ENCODE data around the gene RNF181.

Gene RNF181, protein sequence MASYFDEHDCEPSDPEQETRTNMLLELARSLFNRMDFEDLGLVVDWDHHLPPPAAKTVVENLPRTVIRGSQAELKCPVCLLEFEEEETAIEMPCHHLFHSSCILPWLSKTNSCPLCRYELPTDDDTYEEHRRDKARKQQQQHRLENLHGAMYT

DNA sequence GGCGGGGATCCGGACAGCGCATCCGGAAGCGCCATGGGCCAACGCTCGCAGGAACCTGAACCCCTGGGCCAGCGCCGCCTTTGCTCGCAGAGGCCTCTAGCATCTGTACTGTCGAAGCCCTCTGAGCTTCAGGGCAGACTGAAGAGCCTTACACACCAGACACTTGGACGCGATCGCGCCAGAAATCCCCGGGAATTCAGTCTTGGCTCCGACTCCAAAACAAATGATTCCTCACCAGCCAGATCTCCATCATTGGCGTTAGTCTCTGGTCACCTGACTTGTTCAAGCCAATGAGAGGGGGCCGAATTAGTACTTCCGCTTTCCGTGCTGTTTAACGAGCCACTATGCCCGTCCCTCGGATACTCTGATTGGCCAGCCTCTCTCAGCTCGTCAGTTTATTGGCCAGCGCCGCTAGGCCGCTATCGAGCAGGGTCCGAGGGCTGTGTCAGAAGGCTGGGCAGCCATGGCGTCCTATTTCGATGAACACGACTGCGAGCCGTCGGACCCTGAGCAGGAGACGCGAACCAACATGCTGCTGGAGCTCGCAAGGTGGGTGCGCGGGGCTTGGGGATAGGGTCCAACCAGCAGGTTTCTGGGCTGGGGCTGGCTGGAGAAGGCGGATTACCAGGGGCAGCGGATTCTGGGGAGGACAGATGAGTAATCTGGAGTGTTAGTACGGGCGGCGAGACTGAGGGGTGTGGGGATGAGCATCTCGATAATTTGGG is at the start of gene RNF181:
Gene RNF181 (plus strand): TSS at position 445 of the 725 bp plus-strand sequence. CDS start 19 bp downstream, at position 464.
- Histone ChIP-seq H3K9me3 (no peaks in the 10 kb centered on the region), H3K27me3 (ENCODE audit: low read depth) (no peaks in the 10 kb centered on the region), H3K36me3 (replicated peaks) (peaks cover 20% of the 10 kb centered on the region), H3K4me3 (peak within 1 kb of the TSS; percentile 73), H3K4me1 (peaks cover 7% of the 10 kb centered on the region; the same call in 1 of the 2 replicates)
- DNase-seq (ENCODE audit: low spot score in 2 of 2), result peak; percentile 96 to 97
- in situ Hi-C loops (cut with MboI; ENCODE audit: low sequenced_read_pairs), result no loop called here

DNA sequence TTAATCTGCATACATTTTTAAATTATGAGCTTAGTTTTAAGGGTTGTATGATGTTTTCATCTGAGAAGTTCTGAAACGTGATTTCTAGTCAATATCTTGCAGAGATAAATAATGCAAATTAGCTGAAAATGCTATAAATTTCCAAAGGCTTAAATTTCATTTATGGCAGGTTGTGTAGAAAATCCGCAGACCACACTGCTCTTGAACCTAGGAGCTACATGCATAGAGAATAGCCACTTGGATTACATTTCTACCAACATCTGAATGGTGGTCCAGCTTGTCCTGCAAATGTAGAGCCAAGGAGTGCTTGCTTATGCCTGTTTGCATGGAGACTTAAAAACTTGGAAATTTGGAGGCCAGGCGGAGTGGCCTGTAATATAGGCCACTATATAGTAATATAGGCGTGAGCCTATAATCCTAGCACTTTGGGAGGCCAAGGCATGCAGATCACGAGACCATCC is 49.7 kb upstream of the RNF181 start:
- H3K4me3 ChIP-seq, result no peak overlapping the region
- peaks cover 82% of the 10 kb centered on the region for H3K36me3 ChIP-seq (replicated peaks)
- H3K4me1 ChIP-seq, result peaks cover 20% of the 10 kb centered on the region
- in situ Hi-C loops (cut with MboI; ENCODE audit: low sequenced_read_pairs), result no loop called here
- H3K27me3 ChIP-seq (ENCODE audit: low read depth), result no peaks in the 10 kb centered on the region
- DNase-seq (ENCODE audit: low spot score in 2 of 2), result no peak
- no peaks in the 10 kb centered on the region for H3K9me3 ChIP-seq

DNA sequence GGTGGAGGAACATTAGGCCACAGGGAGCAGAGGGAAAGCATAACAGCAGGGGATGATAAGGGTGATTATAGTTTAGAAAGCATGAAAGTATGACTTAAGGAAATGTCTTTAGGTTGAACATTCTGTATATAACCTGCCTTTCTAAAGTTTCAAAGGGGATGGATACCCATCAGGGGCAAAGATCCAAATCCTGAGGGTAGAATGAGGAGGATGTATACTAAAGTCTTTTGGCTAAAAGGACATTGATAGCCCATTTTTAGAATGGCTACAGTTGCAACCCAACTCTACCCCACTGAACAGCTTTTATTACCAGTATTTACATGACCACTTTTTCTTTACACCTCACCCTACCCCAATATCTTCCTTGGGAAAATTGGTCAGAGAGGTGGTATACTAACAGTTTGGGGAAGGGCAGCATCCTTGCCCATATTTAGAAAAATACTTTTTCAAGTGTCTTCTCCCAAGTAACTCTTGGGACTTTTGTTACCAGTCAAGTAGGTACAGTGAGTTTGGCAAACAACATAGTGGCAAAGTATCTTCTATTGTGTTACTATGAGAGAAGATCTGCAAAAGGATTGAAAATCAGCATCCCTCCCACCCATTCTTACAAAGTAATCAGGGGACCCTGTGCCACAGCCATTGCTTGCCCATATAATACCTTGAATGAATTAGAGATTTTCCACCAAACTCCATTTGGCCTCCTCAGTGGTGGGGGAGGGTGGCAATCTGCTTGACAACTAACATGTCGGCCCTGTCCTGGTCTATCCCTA is 48.3 kb upstream of the RNF181 start:
- Histone ChIP-seq H3K27me3 (ENCODE audit: low read depth) (no peaks in the 10 kb centered on the region), H3K4me1 (peaks cover 5% of the 10 kb centered on the region), H3K4me3 (no peak overlapping the region), H3K36me3 (replicated peaks) (peaks cover 82% of the 10 kb centered on the region), H3K9me3 (no peaks in the 10 kb centered on the region)
- no peak for DNase-seq (ENCODE audit: low spot score in 2 of 2)
- in situ Hi-C loops (cut with MboI; ENCODE audit: low sequenced_read_pairs), result no loop called here

DNA sequence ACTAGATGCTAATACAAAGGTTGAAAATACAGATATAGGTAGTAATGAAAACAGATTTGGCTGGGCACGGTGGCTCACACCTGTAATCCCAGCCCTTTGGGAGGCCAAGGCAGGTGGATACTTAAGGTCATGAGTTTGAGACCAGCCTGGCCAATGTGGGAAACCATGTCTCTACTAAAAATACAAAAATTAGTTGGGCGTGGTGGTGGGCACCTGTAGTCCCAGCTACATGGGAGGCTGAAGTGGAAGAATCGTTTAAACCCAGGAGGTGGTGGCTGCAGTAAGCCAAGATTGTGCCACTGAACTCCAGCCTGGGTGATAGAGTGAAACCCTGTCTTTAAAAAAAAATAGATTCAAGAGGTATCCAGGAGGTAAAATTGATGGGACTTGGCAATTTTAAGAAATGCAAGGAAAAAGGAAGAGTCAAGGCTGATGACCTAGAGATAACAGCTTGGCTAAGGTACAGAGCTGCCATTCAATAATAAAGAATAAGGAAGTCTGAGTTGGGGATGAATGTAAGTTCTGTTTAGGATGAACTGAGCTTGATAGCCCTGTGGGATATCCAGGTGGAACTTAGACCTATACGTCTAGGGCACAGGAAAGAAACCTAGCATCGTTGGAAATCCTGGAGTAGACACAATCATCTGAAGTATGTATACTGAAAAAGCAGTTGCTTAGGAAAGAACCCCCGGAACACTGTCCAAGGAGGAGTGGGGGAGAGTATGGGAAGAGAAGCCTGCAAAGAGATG is 47.5 kb upstream of the RNF181 start:
- in situ Hi-C loops (cut with MboI; ENCODE audit: low sequenced_read_pairs), result no loop called here
- Histone ChIP-seq H3K4me3 (no peak overlapping the region), H3K4me1 (peaks cover under 1% of the 10 kb centered on the region), H3K9me3 (no peaks in the 10 kb centered on the region), H3K27me3 (ENCODE audit: low read depth) (no peaks in the 10 kb centered on the region), H3K36me3 (replicated peaks) (peaks cover 81% of the 10 kb centered on the region)
- DNase-seq (ENCODE audit: low spot score in 2 of 2), result no peak

DNA sequence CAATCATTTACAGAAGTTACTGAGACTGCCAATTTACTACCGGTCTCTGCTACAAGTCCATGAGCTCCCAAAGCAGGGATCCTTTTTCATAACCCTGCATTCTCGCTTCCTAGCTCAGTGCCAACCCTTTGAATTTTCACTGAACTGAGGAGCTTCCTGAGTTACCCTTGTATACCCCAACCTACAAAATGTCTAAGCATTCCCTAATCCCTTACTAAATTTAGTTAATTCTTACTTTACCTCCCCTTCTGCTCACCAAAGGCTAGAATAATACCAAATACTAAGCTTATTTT is 47.0 kb upstream of the RNF181 start:
- Histone ChIP-seq H3K27me3 (ENCODE audit: low read depth) (no peaks in the 10 kb centered on the region), H3K4me1 (no peaks in the 10 kb centered on the region), H3K36me3 (replicated peaks) (peaks cover 78% of the 10 kb centered on the region), H3K9me3 (no peaks in the 10 kb centered on the region), H3K4me3 (no peak overlapping the region)
- in situ Hi-C loops (cut with MboI; ENCODE audit: low sequenced_read_pairs), result no loop called here
- DNase-seq (ENCODE audit: low spot score in 2 of 2), result no peak

DNA sequence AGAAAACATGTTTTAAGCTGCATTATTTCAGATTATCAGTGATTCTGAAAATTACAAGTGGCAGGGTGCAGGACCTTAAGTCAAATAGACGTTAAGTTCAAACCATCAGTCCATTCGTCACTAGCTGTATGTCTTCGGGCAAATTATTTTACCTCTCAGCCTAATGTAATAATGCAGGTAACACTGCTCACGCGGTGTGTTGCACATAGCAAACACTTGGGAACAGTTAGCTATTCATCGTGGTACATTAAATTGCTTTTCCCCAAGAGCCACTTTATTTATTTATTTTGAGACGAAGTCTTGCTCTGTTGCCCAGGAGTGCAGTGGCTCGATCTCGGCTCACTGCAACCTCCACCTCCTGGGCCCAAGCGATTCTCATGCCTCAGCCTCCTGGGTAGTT is 46.5 kb upstream of the RNF181 start:
- Histone ChIP-seq H3K9me3 (no peaks in the 10 kb centered on the region), H3K27me3 (ENCODE audit: low read depth) (no peaks in the 10 kb centered on the region), H3K36me3 (replicated peaks) (peaks cover 74% of the 10 kb centered on the region), H3K4me1 (no peaks in the 10 kb centered on the region), H3K4me3 (no peak overlapping the region)
- in situ Hi-C loops (cut with MboI; ENCODE audit: low sequenced_read_pairs), result no loop called here
- DNase-seq (ENCODE audit: low spot score in 2 of 2), result no peak

DNA sequence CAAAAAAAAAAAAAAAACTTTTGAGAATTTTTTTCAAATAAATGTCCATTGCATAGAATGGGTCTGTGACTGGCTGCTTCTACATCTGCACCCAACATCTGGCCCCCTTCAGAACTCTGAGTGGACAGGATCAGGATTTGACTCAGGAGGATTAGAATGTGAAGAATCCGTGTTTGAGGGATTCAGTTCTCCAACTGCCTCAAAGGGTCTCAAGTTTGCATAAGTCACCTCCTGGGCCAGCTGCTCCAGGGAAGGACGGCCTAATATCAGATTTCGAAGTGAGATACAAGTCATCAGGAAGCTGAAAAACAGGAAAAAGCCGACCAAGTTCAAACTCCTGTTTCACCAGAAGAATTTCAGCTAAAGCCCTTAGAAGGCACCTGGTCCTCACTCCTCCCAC is 45.7 kb upstream of the RNF181 start:
- H3K4me1 ChIP-seq, result no peaks in the 10 kb centered on the region
- H3K27me3 ChIP-seq (ENCODE audit: low read depth), result no peaks in the 10 kb centered on the region
- H3K4me3 ChIP-seq, result no peak overlapping the region
- H3K36me3 ChIP-seq (replicated peaks), result peaks cover 74% of the 10 kb centered on the region
- H3K9me3 ChIP-seq, result no peaks in the 10 kb centered on the region
- in situ Hi-C loops (cut with MboI; ENCODE audit: low sequenced_read_pairs), result loop anchor here (5.0 kb wide), 1 partner anchor 133 kb away; the partner anchor contains the start of gene SH2D6
- DNase-seq (ENCODE audit: low spot score in 2 of 2), result no peak

DNA sequence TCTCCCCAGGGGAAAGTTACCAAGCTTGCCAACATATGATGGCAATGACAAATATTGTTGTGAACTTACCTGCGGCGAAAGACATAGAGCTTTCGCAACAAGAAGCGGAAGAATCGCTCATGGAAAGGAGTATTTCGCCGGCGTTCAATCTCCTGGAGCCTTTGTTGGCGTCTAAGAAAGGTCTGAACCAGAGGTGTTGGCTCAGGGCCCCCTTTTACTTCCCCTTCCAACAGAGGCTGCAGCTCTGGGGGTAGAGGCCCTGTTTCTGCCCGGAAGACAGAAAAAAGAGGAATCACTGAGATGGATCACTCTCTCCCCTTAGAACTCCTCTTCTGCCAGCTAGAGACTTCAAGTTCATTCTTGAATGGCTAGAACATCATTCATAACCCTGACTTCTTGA is 45.1 kb upstream of the RNF181 start:
- H3K4me1 ChIP-seq, result no peaks in the 10 kb centered on the region
- H3K36me3 ChIP-seq (replicated peaks), result peaks cover 74% of the 10 kb centered on the region
- H3K27me3 ChIP-seq (ENCODE audit: low read depth), result no peaks in the 10 kb centered on the region
- no peak overlapping the region for H3K4me3 ChIP-seq
- DNase-seq (ENCODE audit: low spot score in 2 of 2), result no peak
- in situ Hi-C loops (cut with MboI; ENCODE audit: low sequenced_read_pairs), result loop anchor here (5.0 kb wide), 1 partner anchor 133 kb away; the partner anchor contains the start of gene SH2D6
- H3K9me3 ChIP-seq, result no peaks in the 10 kb centered on the region

DNA sequence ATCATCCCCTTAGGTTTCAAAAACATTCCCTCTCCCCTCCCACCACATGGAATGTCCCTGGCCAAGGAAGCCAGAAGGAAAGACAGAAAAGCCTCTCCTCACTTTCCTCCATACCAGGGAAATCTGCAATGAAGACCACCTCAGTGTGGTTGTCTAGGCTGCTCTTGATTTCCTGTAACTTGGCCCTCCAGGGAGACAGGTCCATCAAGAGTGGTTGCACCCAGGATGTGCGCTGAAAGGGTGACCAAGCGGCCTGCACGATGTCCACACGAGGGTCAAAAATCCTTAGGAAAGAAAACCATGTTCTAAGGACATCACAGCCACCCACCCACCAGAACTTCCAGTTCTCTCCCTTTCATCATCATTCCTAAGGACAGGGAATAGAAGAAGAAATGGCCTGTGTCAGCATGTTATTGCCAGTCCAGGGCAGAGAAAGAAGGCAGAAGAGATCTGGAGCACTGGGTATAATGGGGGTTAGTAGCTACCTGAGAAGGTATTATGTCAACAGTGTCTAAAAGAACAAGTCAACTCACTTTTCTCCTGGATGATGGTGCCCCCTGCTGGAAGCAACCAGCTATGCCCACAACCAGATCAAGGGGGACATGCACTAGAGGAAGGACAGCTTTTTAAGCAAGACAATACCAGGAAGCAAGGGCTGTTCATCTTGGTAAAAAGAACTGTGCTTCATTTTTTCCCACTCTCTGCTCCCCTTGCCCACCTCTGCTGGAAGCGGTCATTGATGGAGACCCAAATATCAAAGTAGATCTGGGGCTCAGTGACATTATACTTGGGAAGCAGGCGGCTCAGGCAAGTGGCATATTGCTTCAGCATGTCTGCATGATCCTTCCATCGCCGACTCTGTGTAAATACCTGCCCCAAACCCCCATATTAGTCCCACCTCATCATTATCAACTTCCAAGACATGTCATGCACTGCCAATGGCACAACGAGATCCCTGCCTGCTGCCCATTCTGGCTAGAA is 43.6 kb upstream of the RNF181 start:
- Histone ChIP-seq H3K36me3 (replicated peaks) (peaks cover 65% of the 10 kb centered on the region), H3K4me3 (no peak overlapping the region), H3K4me1 (no peaks in the 10 kb centered on the region), H3K9me3 (no peaks in the 10 kb centered on the region), H3K27me3 (ENCODE audit: low read depth) (no peaks in the 10 kb centered on the region)
- in situ Hi-C loops (cut with MboI; ENCODE audit: low sequenced_read_pairs), result loop anchor here (5.0 kb wide), 1 partner anchor 135 kb away; the partner anchor contains the start of gene SH2D6
- DNase-seq (ENCODE audit: low spot score in 2 of 2), result peak; percentile 71 to 88

DNA sequence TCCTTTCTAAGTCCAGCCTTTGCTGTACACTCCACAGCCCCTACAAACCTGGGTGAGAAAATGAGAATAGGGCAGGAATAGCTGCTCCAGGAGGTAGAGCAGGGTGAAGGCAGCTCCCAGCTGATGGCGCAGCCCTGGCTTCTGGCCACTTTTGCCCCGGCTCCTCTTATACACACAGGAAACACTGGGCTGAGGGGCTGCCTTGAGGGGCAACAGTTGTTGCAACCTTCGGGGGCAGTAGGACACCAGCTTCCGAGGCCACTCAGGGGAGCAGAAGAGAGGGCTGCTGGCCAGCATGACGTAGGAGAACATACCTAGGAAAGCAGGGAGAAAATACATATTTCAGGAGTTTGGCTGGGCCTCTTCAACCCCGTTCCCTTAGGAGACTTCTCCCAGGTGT is 42.4 kb upstream of the RNF181 start:
- H3K9me3 ChIP-seq, result no peaks in the 10 kb centered on the region
- no peaks in the 10 kb centered on the region for H3K4me1 ChIP-seq
- peaks cover 66% of the 10 kb centered on the region for H3K36me3 ChIP-seq (replicated peaks)
- H3K4me3 ChIP-seq, result no peak overlapping the region
- H3K27me3 ChIP-seq (ENCODE audit: low read depth), result no peaks in the 10 kb centered on the region
- DNase-seq (ENCODE audit: low spot score in 2 of 2), result no peak
- in situ Hi-C loops (cut with MboI; ENCODE audit: low sequenced_read_pairs), result loop anchor here (5.0 kb wide), 1 partner anchor 136 kb away; the partner anchor contains the start of gene SH2D6

DNA sequence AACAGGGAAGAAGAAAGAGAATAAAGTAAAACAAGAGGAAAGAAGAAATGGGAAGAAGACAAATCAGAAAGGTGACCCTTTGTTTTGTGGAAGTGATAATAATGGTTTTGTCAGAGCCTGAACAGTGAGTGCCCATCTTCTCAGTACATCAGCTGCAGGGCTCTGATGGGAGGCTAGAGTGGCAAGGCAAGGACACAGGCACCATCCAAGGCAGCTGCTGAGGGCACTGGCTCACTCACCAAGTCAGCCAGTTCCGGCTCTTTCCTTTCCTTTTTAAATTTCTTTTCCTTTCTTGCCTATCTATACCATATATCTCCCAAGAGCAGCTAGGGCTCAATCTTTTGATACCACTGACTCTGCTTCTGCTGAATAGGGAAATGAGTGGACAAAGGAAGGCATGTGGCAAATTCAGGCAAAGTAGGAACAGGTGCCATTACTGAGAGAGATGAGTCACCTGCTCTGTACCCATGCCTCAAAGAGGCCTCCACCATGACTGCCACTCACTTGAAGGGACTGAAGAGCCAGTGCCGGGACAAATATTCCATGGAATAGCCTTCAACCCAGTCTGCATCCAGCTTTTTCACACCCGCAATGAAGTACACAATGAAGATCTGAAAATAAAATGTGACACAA is 40.4 kb upstream of the RNF181 start:
- Histone ChIP-seq H3K27me3 (ENCODE audit: low read depth) (no peaks in the 10 kb centered on the region), H3K36me3 (replicated peaks) (peaks cover 65% of the 10 kb centered on the region), H3K4me3 (no peak overlapping the region), H3K9me3 (no peaks in the 10 kb centered on the region), H3K4me1 (peaks cover 2% of the 10 kb centered on the region; the same call in 1 of the 2 replicates)
- no peak for DNase-seq (ENCODE audit: low spot score in 2 of 2)
- in situ Hi-C loops (cut with MboI; ENCODE audit: low sequenced_read_pairs), result loop anchor here (5.0 kb wide), 1 partner anchor 138 kb away; the partner anchor contains the start of gene SH2D6

DNA sequence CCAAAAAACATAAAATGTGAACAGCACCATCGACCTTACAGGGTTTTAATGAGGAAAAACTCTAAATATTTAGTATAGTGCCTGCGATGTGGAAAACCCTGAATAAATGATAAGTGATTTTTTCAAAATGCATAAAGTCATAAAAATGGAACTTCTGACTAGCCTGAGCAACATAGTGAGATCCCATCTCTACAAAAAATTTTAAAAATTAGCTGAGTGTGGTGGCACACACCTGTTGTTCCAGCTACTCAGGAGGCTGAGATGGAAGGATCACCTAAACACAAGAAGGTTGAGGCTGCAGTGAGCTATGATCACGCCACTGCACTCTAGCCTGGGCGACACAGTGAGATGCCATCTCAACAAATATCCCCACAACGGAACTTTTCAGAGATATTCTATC is 38.4 kb upstream of the RNF181 start:
- no peaks in the 10 kb centered on the region for H3K27me3 ChIP-seq (ENCODE audit: low read depth)
- peaks cover 7% of the 10 kb centered on the region for H3K4me1 ChIP-seq
- H3K4me3 ChIP-seq, result no peak overlapping the region
- H3K36me3 ChIP-seq (replicated peaks), result peaks cover 44% of the 10 kb centered on the region
- in situ Hi-C loops (cut with MboI; ENCODE audit: low sequenced_read_pairs), result no loop called here
- DNase-seq (ENCODE audit: low spot score in 2 of 2), result no peak
- H3K9me3 ChIP-seq, result no peaks in the 10 kb centered on the region
